ENCODE results near the gene RPL7A. TPM values are rescaled to one million over a fixed set of nuclear protein-coding genes. Genes with fewer than 3 reads are reported as not detected.

The RPL7A gene
- total and polyA plus RNA-seq, 2 of the 4 experiments (the other 2 are of a cell fraction): 3,220 to 4,096 TPM

GRCh38 chr9:133357656-133358055, 9.6 kb downstream of the RPL7A start:
- no peak overlapping the region for H4K5ac ChIP-seq (ENCODE audit: low read depth, low read length)
- H3K4me3 ChIP-seq (ENCODE audit: insufficient read depth, low read depth, low read length): no peak overlapping the region
- DNase-seq: no peak
- H2AK9ac ChIP-seq (replicated peaks; ENCODE audit: low read depth, low read length, poor library complexity): peak overlapping the region; percentile 47
- TF ChIP-seq ELK1 (IDR thresholded peaks at IDR 0.05; ENCODE audit: borderline replicate concordance, low read depth, low read length): no peak
- no peak for TF ChIP-seq CHD1 (IDR thresholded peaks at IDR 0.05; ENCODE audit: low read depth, low read length)
- no peak for TF ChIP-seq POLR2A (IDR thresholded peaks at IDR 0.05; ENCODE audit: low read depth, low read length)
- TF ChIP-seq FOS (IDR thresholded peaks at IDR 0.05; ENCODE audit: low read depth, low read length): no peak
- no peak for TF ChIP-seq NFE2L2 (IDR thresholded peaks at IDR 0.05; ENCODE audit: low read depth, low read length)
- TF ChIP-seq RFX5 (IDR thresholded peaks at IDR 0.05; ENCODE audit: low read depth, low read length): no peak
- no peak for TF ChIP-seq BHLHE40 (IDR thresholded peaks at IDR 0.05; ENCODE audit: low read depth, low read length)
- no peak for TF ChIP-seq CEBPB (IDR thresholded peaks at IDR 0.05; ENCODE audit: low read depth, low read length)
- TF ChIP-seq SMC3 (IDR thresholded peaks at IDR 0.05; ENCODE audit: low read depth, low read length): no peak
- no peak for TF ChIP-seq MAZ (IDR thresholded peaks at IDR 0.05; ENCODE audit: borderline replicate concordance, low read depth, low read length)
- no peak for TF ChIP-seq MXI1 (IDR thresholded peaks at IDR 0.05; ENCODE audit: borderline replicate concordance, low read depth, low read length)
- TF ChIP-seq CTCF (conservative IDR thresholded peaks at IDR 0.05; ENCODE audit: low read depth, low read length): no peak
- no peak for TF ChIP-seq USF2 (IDR thresholded peaks at IDR 0.05; ENCODE audit: low read depth, low read length)
- peaks cover 10% of the 10 kb centered on the region; the same call in 1 of the 2 replicates for H3K4me1 ChIP-seq (ENCODE audit: control insufficient read depth, insufficient read depth, low read length)
- ChIA-PET POLR2A (ENCODE audit: unreplicated experiment) (interaction anchor here (1.1 kb wide), 1 partner anchor 10 kb away, joined by 6 read pairs; the partner anchor contains the start of genes MED22 and RPL7A), CTCF (no interaction called here)
- H3K36me3 ChIP-seq (ENCODE audit: control insufficient read depth, insufficient read depth, low read length): peaks cover 42% of the 10 kb centered on the region
- H3K9ac ChIP-seq (ENCODE audit: low read depth, low read length): no peak overlapping the region
- no peak overlapping the region for H3K27ac ChIP-seq (ENCODE audit: insufficient read depth, low read length)
- intact Hi-C loops (cut with micrococcal nuclease) (loop anchor here (2.0 kb wide), 1 partner anchor 129 kb away; no protein-coding TSS in a partner anchor), dilution Hi-C loops (cut with HindIII; ENCODE audit: low sequenced_read_pairs, unreplicated experiment) (no loop called here), in situ Hi-C loops (cut with MboI; ENCODE audit: low sequenced_read_pairs) (no loop called here)
- 40% methylated on average over 6 of the region's 14 CpGs; no CpG with 5 or more reads in 1 of the 2 experiments for WGBS, 2 experiments (ENCODE audit: extremely low coverage in 2 of 2, insufficient read length in 1 of 2)
- H2BK15ac ChIP-seq (ENCODE audit: low read depth, low read length): no peak overlapping the region
- H2AFZ ChIP-seq (replicated peaks; ENCODE audit: low read length, poor library complexity): no peak overlapping the region
- no peak overlapping the region; the same call in 1 of the 2 replicates for H3K4me2 ChIP-seq (ENCODE audit: low read depth, low read length)
- no peak overlapping the region for H3K14ac ChIP-seq (replicated peaks; ENCODE audit: low read depth, low read length)
- no TSS peak for BruUV-seq (replicated peaks)
- H3K56ac ChIP-seq (ENCODE audit: extremely low read depth, insufficient read depth, low read length): no peak overlapping the region
- H4K20me1 ChIP-seq (ENCODE audit: insufficient read depth, low read length): peaks cover 51% of the 10 kb centered on the region
- no peak overlapping the region for H2BK20ac ChIP-seq (ENCODE audit: low read depth, low read length)
- no peaks in the 10 kb centered on the region for H3K9me3 ChIP-seq (ENCODE audit: control insufficient read depth, insufficient read depth, low read length)
- H4K91ac ChIP-seq (ENCODE audit: insufficient read depth, low read depth, low read length): no peak overlapping the region
- H2BK120ac ChIP-seq (ENCODE audit: low read depth, low read length): no peak overlapping the region
- H3K18ac ChIP-seq (ENCODE audit: low read depth, low read length): no peak overlapping the region
- H3K27me3 ChIP-seq (ENCODE audit: control insufficient read depth, insufficient read depth, low read length): no peaks in the 10 kb centered on the region
- no peaks in the 10 kb centered on the region; the same call in 1 of the 2 replicates for H3K9me1 ChIP-seq (ENCODE audit: insufficient read depth, low read length)
- H3K79me1 ChIP-seq (ENCODE audit: low read depth in 1 of 2, low read length in 2 of 2): peaks cover 31 to 78% of the 10 kb centered on the region in 2 experiments
- H4K8ac ChIP-seq (ENCODE audit: low read depth in 2 of 2, low read length in 2 of 2): no peak overlapping the region
- no peak overlapping the region for H3K4ac ChIP-seq (ENCODE audit: low read depth, low read length)
- H2AK5ac ChIP-seq (ENCODE audit: low read depth, low read length): no peak overlapping the region
- H3K23ac ChIP-seq (ENCODE audit: low read depth, low read length): no peak overlapping the region
- H2BK5ac ChIP-seq (ENCODE audit: low read depth, low read length, poor library complexity, severe bottlenecking): no peak overlapping the region
- no peak for ATAC-seq (ENCODE audit: low read depth)

All from IMR-90 (cell line).